NT2/D1 (cell line): ENCODE measurements around the gene PFN3.

ENCODE experiments used
- SUZ12 ChIP-seq: IDR thresholded peaks from 2 replicates; pipeline ENCODE4 v1.6.1; 2011; ENCODE audit not compliant: insufficient read length, insufficient read depth; ENCODE audit errors: extremely low read depth
- YY1 ChIP-seq: IDR thresholded peaks from 2 replicates; pipeline ENCODE4 v1.6.1; 2011; ENCODE audit not compliant: insufficient read length, insufficient read depth
- ZNF274 ChIP-seq: IDR thresholded peaks from 2 replicates; pipeline ENCODE4 v1.6.1; 2011; ENCODE audit warnings: mild to moderate bottlenecking, low read depth, low read length

- TF ChIP-seq YY1 (no peak), ZNF274 (no peak), SUZ12 (no peak)
Observed at GRCh38 chr5:177385720-177386119, 14.7 kb downstream of the PFN3 start.
